ENCODE results near the gene DCXR.

DNA sequence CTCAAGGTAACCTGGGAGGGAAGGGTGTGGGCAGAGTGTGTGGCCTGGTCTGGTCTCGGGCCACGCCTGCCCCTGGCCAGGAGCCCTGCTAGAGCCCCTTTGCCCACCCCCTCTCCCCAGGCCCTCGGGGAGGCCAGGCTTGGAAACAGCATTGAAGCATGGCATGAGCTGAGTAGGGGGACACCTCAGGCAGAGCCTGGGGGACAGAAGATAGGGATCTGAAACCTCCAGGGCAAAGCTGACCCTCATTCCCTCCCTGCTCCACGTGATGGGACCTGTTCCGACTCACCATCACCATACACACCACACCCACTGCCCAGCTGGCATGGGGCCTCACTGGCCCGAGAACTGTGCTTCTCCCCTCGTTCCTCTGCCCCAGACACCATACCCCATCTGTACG, 11.6 kb upstream of the DCXR start:
- no peak for TF ChIP-seq POLR2A (IDR thresholded peaks at IDR 0.05)
- TF ChIP-seq, protein P1, sequence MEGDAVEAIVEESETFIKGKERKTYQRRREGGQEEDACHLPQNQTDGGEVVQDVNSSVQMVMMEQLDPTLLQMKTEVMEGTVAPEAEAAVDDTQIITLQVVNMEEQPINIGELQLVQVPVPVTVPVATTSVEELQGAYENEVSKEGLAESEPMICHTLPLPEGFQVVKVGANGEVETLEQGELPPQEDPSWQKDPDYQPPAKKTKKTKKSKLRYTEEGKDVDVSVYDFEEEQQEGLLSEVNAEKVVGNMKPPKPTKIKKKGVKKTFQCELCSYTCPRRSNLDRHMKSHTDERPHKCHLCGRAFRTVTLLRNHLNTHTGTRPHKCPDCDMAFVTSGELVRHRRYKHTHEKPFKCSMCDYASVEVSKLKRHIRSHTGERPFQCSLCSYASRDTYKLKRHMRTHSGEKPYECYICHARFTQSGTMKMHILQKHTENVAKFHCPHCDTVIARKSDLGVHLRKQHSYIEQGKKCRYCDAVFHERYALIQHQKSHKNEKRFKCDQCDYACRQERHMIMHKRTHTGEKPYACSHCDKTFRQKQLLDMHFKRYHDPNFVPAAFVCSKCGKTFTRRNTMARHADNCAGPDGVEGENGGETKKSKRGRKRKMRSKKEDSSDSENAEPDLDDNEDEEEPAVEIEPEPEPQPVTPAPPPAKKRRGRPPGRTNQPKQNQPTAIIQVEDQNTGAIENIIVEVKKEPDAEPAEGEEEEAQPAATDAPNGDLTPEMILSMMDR (IDR thresholded peaks at IDR 0.05), result no peak
